Astrocyte (in vitro differentiated cells and primary cell): ENCODE data around the gene RICTOR. TPM values are rescaled to one million over a fixed set of nuclear protein-coding genes. Genes with fewer than 3 reads are reported as not detected.

ENCODE experiments used
- DNase-seq: peaks from one replicate; pipeline ENCODE4 v3.0.0-alpha.2; 2010; ENCODE audit warnings: low read depth
- FAIRE-seq: peaks from 2 replicates; lab custom pipeline; 2011; peaks lifted over from hg19 to GRCh38; lab: Jason Lieb, UNC
- H2AFZ ChIP-seq: 2 replicates; pipeline ENCODE4 v1.6.0; 2012; ENCODE audit warnings: low read depth, low read length, inconsistent platforms
- H3K27ac ChIP-seq: 2 replicates; pipeline ENCODE4 v1.5.1; 2011; ENCODE audit warnings: low read depth, low read length, inconsistent platforms
- H3K27me3 ChIP-seq: 2 replicates; pipeline ENCODE4 v1.6.0; 2011; ENCODE audit warnings: low read length, inconsistent platforms; ENCODE audit not compliant: insufficient read depth
- H3K36me3 ChIP-seq: 2 replicates; pipeline ENCODE4 v1.5.1; 2011; ENCODE audit warnings: low read length, inconsistent platforms; ENCODE audit not compliant: insufficient read depth
- H3K4me1 ChIP-seq: 2 replicates; pipeline ENCODE4 v1.5.1; 2011; ENCODE audit warnings: low read length, inconsistent platforms; ENCODE audit not compliant: insufficient read depth
- H3K4me2 ChIP-seq: 2 replicates; pipeline ENCODE4 v1.6.0; 2012; ENCODE audit warnings: low read length, inconsistent platforms
- H3K4me3 ChIP-seq: 2 replicates; pipeline ENCODE4 v1.5.1; 2011; ENCODE audit warnings: low read depth, mild to moderate bottlenecking, low read length, inconsistent platforms; ENCODE audit not compliant: insufficient read depth
- H3K79me2 ChIP-seq: 2 replicates; pipeline ENCODE4 v1.6.0; 2012; ENCODE audit warnings: mild to moderate bottlenecking, low read length, inconsistent platforms; ENCODE audit not compliant: insufficient read depth
- H3K9ac ChIP-seq: 2 replicates; pipeline ENCODE4 v1.6.0; 2012; ENCODE audit warnings: mild to moderate bottlenecking, low read length, inconsistent platforms
- H3K9me3 ChIP-seq: 2 replicates; pipeline ENCODE4 v1.5.1; 2012; ENCODE audit warnings: low read depth, mild to moderate bottlenecking, low read length, inconsistent platforms; ENCODE audit not compliant: insufficient read depth
- H4K20me1 ChIP-seq: 2 replicates; pipeline ENCODE4 v1.6.0; 2012; ENCODE audit warnings: low read length, inconsistent platforms; ENCODE audit not compliant: insufficient read depth
- H3K27ac Mint-ChIP-seq: one replicate; pipeline ENCODE4 v1.8.0; 2021; ENCODE audit warnings: mild to moderate bottlenecking, mixed read lengths; ENCODE audit not compliant: unreplicated experiment
- H3K27me3 Mint-ChIP-seq: one replicate; pipeline ENCODE4 v1.8.0; 2021; ENCODE audit warnings: low read depth, mixed read lengths; ENCODE audit not compliant: unreplicated experiment
- H3K36me3 Mint-ChIP-seq: one replicate; pipeline ENCODE4 v1.8.0; 2021; ENCODE audit warnings: low read depth, mixed read lengths; ENCODE audit not compliant: unreplicated experiment
- H3K4me1 Mint-ChIP-seq: one replicate; pipeline ENCODE4 v1.8.0; 2021; ENCODE audit warnings: low read depth, mixed read lengths; ENCODE audit not compliant: unreplicated experiment
- H3K4me3 Mint-ChIP-seq: one replicate; pipeline ENCODE4 v1.8.0; 2021; ENCODE audit warnings: mild to moderate bottlenecking, moderate library complexity, mixed read lengths; ENCODE audit not compliant: unreplicated experiment
- H3K9me3 Mint-ChIP-seq: one replicate; pipeline ENCODE4 v1.8.0; 2021; ENCODE audit warnings: mild to moderate bottlenecking, mixed read lengths; ENCODE audit not compliant: unreplicated experiment
- CTCF ChIP-seq: IDR thresholded peaks from 2 replicates; pipeline ENCODE4 v1.5.1; 2011; ENCODE audit warnings: low read depth, mild to moderate bottlenecking, inconsistent platforms, low read length, moderate library complexity; ENCODE audit not compliant: insufficient read depth
- EZH2 ChIP-seq: IDR thresholded peaks from 2 replicates; pipeline ENCODE4 v1.6.1; 2012; ENCODE audit warnings: mild to moderate bottlenecking, low read length, inconsistent platforms; ENCODE audit not compliant: insufficient read depth
- total RNA-seq: library from RNA; stranded (reverse); gene quantifications from 2 replicates; pipeline ENCODE4 v1.2.1, GENCODE V29; 2021

RICTOR gene
- total RNA-seq, 1 donor from 2014 or later: 43.2 TPM

GRCh38 chr5:38906503-38906902, 167.7 kb downstream of the RICTOR start:
- no peak overlapping the region for H3K27ac Mint-ChIP-seq
- no peak for FAIRE-seq
- H3K4me1 Mint-ChIP-seq: no peaks in the 10 kb centered on the region
- H3K27ac ChIP-seq: no peak overlapping the region
- no peak for TF ChIP-seq EZH2
- TF ChIP-seq CTCF: no peak
- DNase-seq: no peak
- no peak overlapping the region for H3K4me3 ChIP-seq
- H4K20me1 ChIP-seq: no peaks in the 10 kb centered on the region
- no peaks in the 10 kb centered on the region for H3K79me2 ChIP-seq
- H3K36me3 Mint-ChIP-seq: peaks cover 42% of the 10 kb centered on the region
- peaks cover 5% of the 10 kb centered on the region for H3K36me3 ChIP-seq
- no peaks in the 10 kb centered on the region for H3K27me3 ChIP-seq
- H3K9ac ChIP-seq: no peak overlapping the region
- peaks cover 16% of the 10 kb centered on the region for H3K9me3 Mint-ChIP-seq
- no peaks in the 10 kb centered on the region for H3K4me1 ChIP-seq
- no peak overlapping the region for H3K4me3 Mint-ChIP-seq
- no peaks in the 10 kb centered on the region for H3K27me3 Mint-ChIP-seq
- H2AFZ ChIP-seq: no peak overlapping the region
- H3K9me3 ChIP-seq: no peaks in the 10 kb centered on the region
- H3K4me2 ChIP-seq: no peak overlapping the region

- FAIRE-seq: no peak
- no peaks in the 10 kb centered on the region for H3K4me1 Mint-ChIP-seq
Measured at GRCh38 chr5:38905516-38905915, 168.7 kb downstream of the RICTOR start.

More at GRCh38 chr5:38905516-38905915, 168.7 kb downstream of the RICTOR start:
- H3K4me2 ChIP-seq: no peak overlapping the region
- H2AFZ ChIP-seq: no peak overlapping the region
- no peak for TF ChIP-seq EZH2
- TF ChIP-seq CTCF: no peak
- H4K20me1 ChIP-seq: no peaks in the 10 kb centered on the region
- peaks cover 10% of the 10 kb centered on the region for H3K36me3 ChIP-seq
- Mint-ChIP-seq H3K4me3 (no peak overlapping the region), H3K9me3 (peaks cover 11% of the 10 kb centered on the region), H3K36me3 (peaks cover 46% of the 10 kb centered on the region), H3K27me3 (no peaks in the 10 kb centered on the region), H3K27ac (no peak overlapping the region)
- no peak overlapping the region for H3K27ac ChIP-seq
- no peaks in the 10 kb centered on the region for H3K27me3 ChIP-seq
- no peaks in the 10 kb centered on the region for H3K79me2 ChIP-seq
- no peak overlapping the region for H3K4me3 ChIP-seq
- H3K4me1 ChIP-seq: no peaks in the 10 kb centered on the region
- DNase-seq: no peak
- no peak overlapping the region for H3K9ac ChIP-seq
- no peaks in the 10 kb centered on the region for H3K9me3 ChIP-seq
